NCI-H2196 treated with DMSO at 0.1 percent for 48 hours (cell line): ENCODE data around the gene PUM1.
"Not testable (repeated sequence)": the region's sequence is repeated elsewhere in the genome, so short reads cannot be mapped to it uniquely, and the experiment has no call there.

Experiments
- DNase-seq: peaks from one replicate; lab custom pipeline; 2025; ENCODE audit not compliant: unreplicated experiment; lab: John Stamatoyannopoulos, UW

The PUM1 gene

DNA sequence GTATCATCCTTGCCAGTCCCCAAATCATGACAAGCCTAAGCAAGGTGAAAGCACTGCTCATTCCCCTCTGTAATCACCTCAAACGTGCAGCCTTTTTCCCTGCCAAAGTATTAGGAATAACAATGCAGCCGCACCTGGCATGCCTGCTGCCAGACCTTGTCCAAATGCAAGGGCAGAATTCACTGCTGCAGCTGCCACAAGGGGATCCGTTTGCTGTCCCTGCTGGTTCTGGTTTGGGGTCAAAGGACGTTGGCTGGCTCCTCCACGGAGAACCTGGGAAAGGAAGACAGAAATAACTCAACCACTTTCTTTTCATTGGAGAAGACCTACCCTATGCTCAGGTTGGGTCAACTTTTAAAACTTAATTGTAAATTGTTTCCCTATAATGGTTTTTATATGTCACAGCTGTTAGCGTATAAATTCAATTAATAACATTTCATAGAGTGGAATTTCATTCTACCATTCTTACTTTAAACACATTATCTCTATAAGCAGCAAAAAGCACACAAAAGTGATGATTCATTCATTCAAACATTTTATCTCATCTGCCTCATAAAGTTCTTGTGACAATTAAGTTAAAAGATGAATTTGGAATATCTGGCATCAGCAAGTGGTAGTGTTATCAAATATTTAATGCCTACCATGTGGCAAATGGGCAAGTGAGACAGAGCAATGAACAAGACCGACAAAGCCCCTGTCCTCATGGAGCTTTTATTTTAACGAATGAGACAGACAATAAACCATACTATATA lies 97.1 kb downstream of the PUM1 start:
- DNase-seq: peak; percentile 20

DNA sequence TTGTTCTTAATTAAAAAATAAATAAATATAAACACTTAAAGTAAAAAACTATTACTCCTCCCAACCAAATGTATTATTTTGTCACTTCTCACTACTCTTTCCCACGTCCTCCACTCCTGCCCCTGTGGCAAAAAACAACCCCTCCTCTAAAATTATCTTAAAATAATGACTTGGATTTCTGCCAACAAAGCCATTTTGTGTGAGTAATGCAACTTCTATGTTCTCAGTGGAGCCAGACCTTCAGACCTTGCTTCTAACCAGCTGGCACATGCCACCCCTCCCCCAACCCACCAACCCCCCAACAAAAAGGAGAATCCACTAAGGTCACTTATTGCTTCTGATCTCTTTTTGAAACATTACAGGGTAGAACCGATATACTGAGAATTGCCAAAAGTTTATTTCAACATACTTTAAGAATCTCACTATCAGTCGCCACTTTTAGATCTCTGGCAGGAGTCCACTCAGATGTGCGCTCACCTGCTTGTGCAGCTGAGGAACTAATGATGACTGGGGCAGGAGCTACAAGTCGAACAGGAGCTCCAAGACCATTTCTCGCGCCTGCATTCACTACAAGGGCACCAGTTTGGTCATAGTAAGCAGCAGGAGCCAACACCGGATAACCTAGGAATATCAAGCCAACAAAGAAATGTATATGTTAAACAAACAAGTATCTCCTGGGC lies 98.7 kb downstream of the PUM1 start:
- no peak for DNase-seq

DNA sequence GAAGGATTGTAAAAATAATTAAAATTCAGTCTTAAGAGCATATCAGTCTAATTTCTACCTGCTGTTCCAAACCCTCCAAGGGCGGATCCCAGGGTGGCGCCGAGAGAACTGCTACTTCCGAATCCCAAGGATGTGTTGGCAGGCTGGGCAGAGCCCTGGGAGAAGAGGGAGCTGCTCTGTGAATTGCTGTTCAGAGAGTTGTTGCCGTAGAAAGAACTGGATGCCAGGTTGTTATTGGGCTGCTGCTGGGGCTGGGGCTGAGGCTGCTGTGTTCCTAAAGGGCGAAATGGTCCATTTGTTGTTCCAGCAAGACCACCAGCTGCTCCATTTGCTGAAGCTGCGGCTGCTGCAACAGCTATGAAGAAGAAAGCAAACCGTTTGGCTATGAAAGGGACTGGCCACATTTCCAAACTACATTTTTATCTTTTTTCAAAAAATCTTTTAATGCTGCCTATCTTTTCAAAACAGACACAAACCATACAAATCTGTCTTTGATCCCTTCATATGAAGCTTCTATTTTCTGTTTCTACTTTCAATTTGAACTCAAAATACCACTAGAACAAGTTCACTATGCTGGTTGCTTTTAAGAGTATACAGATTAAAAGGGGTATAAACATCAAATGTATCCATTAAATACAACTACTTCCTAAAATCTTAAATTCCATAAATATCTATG lies 99.5 kb downstream of the PUM1 start:
- no peak for DNase-seq

DNA sequence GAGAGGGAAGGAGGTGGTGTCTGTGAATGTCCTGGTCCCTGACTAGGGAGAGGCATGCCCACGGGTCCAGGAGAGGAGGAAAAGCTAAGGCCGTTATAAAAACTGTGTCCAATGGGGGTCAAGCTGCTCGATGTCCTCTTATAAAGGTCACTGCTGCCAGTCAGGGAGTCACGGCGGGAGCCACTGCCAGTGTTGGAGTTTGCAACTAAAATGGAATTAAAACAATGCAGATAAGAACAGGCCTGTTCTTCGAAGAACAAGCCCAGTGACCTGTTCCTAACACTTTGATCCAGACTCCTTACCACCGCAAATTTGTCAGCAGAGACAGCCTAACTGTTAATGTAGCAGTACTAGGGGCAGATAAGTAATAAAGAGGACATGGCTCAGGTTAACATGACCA lies 100.8 kb downstream of the PUM1 start:
- no peak for DNase-seq

DNA sequence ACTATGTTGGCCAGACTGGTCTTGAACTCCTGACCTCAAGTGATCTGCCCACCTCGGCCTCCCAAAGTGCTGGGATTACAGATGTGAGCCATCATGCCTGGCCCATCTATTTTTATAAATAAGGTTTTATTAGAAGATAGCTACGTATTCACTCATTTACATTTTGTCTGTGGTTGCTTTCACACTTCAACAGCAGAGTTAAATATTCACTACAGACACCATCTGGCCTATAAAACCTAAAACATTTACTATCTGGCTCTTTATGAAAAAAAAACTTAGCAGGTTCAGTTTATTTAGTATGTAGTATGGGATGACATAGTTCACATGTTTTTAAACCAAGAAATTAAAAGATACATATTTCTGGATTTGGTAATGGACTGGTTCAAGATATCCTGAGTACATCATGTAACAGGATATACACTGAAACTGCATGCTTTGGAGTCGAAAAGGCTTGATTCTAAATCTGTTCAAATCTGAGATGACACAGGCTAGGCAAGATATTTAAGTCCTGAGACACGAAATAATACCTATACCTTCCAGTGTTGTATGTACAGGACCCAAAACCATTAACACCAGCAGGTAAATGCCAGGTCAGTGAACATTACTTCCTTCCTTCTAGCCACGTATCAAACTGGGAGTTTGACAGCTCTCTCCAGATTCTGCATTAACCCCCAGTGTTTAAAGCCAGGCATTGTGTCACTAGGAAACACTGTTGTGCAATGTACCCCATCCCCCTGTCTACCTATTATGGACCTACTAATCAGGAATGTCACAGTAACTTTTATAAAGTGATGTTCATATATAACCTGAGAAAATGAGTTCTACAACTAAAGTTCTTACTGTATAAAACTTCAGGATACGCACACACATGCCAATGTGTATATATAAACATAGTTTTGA lies 102.7 kb downstream of the PUM1 start:
- no peak for DNase-seq

DNA sequence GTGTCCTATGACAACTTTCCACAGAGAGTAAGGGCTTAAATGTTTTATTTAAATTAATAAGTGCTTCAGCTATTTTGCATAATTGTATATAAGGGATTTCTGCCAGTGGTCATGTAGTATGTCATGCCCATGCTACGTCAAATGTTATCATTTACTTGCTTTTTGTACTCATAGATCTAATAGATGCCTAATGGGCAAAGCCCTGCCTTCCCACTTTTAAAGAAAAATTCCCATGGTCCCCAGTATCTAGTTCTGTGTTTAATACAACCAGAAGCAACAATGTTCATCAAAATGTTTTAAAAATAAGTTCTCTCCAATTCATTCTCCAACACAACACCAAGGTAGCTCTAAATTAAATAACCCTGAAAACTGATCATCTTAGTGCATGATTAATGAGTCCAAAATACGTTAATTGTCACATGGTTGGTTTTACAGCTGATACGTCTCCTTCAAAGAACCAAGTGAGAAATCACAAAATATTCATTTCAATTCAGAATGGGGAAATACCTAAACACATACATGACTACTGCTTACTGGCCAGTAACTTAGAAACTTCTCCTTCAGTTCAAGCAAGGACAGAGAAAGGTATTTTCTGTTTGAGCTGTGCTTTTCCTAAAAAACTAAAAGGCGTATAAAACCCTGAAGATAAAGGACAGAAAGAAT lies 107.8 kb downstream of the PUM1 start:
- no peak for DNase-seq

DNA sequence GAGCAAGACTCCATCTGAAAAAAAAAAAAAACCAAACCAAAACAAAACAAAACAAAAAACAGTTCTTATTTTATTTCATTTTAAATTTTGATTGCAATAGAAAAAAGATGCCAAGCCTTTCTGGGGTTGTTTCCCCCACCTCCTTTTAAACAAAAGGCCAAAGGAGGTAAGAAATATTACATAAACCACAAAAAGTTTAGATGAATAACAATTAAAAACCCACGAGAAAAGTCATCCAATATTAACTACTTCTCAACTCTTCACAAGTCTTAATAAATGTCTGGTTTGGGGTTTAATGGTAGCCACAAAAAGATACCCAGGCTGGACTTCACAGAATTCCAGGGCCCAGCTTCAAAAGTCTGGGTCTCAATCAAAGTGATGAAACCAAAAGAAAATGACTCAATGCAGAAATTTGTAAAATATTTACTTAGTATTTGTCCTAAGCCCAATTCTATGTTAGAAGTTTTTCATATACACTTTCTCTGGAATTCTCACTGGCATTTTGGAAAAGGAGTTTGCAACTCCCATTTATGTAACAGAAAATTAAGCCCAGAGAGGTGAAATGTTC lies 110.0 kb downstream of the PUM1 start:
- DNase-seq: no peak

DNA sequence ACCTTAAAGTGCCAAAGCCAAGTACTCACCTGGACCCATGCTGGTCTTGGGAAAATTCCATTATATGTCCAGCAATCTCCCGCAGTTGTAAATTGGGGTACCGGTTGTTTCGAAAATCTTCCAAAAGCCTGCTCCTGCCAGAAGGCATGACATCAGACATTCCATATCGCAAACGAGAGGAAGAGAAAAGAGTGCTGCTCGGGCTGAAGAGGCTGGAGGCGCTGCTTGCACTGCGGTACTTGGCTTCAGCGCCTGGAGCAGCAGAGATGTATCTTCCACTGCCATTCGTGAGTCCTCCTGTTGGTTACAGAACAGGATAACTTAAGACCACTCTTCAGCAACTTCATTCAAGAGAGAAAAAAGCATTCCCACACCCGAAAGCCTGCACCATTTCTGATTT lies 111.8 kb downstream of the PUM1 start:
- no peak for DNase-seq

DNA sequence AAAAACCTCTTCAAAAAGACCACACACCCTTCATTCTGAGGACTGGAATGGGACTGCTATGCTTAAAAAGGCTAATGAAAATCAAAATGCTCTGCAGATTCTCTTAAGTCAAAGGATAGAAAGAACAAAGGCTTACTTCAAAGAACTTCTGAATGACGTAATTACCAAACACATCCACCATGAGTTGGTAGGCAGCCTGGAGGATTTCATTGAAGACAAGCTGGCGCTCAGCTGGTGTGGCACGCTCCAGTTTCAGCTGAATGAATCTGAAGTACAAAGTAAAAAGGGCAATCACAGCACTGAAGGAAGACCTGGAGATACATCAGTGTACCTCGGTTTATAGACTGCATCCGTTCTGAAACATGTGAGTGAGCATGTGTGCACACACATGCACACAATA lies 113.4 kb downstream of the PUM1 start:
- DNase-seq: no peak

DNA sequence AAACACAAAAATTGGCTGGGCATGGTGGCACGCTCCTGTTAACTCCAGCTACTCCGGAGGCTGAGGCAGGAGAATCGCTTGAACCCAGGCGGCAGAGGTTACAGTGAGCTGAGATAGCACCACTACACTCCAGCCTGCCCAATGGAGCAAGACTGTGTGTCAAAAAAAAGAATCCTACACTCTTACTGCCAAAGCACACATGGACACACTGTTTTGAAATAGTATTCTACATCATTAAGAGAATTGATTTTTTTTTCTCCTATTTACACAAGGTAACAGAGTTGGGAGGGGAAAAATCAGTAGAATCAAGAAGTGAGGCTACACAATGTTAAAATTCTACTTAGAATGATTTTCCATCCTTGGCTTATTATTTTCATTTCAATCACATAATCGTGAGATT lies 114.8 kb downstream of the PUM1 start:
- DNase-seq: no peak

DNA sequence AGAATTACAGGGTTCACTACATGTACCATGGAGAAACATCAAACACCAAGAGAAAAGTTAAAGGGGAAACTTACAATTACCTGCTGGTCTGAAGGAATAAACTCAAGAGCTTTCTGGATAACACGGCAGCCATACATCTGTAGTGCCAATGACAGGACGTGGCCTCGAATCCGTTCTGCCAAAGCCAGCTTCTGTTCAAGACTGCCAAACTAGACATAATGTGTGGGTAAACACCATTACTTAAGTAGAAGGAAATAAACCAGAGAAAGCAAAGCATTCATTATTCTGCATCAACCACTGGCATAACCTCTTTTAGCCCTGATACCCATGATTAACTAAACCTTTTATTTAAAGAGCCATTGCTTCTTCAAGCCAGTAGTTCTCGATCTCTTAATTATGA lies 115.5 kb downstream of the PUM1 start:
- DNase-seq: no peak

DNA sequence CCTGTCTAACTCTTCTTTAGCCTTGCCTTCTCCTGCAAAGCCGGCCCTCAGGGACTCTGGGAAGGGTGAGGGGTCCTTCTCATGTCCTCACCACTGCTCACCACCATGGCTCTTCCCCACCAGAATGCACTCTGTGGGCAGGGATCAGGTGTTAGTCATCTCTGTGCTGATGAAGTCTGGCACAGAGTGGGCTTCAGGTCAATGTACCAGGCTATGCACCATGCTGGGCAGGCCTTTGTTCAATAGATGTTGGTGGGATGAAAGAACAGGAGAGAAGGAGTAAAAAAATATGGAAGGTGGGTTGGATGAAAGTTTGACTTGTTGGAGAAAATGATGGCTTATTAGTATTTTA lies 116.1 kb downstream of the PUM1 start:
- DNase-seq: not testable (repeated sequence)

DNA sequence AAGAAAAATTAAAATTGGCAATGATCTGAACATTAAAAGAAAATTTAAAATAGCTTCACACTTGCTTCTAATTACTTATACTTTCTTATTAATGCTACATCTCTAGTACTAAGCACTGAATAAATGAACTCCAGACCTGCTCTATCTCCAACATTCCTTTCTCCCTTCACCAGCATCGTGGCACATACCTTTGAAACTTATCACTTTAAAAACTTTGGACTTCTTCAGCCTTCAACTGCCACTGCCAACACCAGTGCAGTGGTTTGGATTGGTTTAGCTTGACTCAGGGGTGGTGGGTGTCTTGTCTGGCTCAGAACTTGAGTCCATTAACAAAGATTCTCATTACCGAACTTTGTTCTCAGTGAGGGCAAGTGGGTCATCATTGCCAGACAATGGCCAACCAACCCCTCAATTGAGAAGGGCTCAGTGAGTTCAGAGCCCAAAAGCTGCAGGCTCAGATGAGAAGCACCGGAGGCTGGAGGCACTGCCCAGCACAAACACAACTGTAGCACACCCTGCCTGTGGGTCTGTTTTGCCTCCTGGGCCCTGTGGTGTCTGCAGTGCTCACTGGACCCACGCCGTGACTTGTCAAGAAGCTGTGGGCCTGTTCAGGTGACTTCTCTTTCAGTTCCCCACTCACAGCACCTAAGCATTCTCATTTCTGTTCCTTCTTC lies 116.6 kb downstream of the PUM1 start:
- DNase-seq: not testable (repeated sequence)

DNA sequence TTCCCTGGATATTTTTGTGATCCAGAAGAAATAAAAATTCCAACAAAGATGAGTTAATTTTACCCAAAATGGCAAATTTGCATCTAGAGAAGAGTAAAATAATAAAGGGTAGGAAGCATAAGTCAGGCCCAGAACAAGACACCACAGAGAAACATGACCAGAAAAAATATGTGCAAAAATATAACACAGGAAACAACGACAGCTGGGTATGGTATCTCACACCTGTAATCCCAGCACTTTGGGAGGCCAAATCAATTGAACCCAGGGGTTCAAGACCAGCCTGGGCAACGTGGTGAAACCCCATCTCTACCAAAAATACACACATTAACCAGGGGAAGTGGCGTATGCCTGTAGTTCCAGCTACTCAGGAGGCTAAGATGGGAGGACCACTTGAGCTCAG lies 117.2 kb downstream of the PUM1 start:
- DNase-seq: no peak

DNA sequence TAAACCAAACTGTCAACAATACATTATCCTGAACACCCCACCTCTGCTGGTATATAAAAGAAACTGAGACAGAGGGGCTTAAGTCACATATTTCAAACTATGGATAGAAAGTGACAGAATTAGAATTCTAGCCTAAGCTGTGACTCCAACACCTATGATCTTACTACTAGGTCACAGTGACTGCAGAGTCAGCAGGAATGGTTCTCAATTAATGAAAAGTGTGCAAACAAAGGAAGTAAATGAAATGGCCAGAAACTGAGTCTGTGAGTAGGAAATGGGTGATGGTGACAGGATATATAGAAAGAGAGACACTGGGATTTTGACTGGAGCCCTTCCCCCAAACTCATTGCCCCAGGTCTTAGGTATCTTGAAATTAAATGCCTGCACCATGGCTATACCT lies 118.3 kb downstream of the PUM1 start:
- DNase-seq: no peak

DNA sequence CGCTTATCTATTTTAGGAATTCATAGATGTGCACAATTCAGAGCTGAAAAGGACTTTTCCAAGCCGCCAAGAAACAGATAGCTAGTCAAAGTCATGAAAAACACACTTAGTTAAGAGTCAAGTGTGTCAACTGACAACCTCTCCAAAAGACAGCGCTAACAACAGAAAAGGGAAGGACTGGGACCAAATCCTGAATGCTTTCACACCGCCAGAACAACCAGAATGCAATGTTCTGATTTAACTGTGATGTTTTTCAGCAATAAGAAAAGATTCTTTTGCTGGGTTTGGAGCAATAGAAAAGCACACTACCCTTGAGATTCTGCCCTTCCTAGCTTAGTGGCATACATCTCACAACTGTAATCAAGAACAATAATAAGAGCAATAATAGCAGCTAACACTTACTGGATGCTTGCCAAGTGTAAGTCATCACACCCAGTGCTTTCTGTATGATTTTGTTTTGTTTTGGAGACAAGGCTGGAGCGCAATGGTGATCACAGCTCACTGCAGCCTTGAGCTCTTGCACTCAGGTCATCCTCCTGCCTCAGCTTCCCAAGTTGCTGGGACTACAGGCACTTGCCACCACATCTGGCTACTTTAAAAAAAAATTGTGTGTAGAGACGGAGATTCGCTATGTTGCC lies 123.1 kb downstream of the PUM1 start:
- DNase-seq: no peak

DNA sequence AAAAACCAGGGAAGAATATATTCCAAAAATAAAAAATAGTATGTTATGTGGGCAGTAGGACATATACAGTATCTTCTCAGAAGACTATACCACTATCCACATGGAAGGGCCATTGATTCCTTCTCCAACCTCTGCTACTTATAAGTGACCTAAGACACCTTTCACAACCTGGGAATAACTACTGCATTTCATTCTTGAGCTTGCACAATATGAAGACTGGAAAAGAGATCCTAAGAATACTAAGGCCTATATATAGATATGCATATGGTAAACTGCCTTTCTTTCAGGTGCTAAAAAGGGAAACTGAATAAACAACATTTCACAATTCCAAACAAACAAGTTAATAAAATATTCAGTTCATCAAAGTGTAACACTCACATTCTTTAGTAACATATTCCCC lies 125.0 kb downstream of the PUM1 start:
- no peak for DNase-seq

DNA sequence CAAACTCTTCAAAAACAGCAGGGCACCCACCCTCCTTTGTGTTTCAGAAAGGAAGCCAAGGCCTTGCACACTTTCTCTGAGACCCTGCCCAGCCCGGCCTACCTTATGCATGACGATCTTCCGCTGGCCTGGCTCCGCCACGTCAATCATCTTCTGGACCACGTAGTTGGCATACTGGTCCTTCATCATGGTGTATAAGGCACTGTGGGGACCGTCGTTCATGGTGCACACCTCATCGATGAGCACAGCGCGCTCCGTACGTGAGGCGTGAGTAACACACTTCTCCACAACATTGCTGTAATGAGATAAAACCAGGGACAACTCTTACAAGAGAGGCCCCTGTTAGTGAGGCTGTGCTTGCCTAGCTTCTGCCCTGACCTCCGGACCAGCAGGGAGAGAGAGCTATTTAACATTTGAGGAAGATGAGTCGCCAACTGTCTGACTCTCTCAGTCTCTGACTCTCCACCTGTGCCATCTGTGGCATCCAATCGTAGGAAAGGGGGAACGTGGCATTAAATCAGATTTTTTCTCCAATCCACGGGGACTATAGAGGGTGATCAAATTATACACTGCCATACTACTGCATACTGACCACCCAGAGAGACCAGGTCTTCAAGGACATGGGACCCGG lies 128.9 kb downstream of the PUM1 start:
- no peak for DNase-seq

DNA sequence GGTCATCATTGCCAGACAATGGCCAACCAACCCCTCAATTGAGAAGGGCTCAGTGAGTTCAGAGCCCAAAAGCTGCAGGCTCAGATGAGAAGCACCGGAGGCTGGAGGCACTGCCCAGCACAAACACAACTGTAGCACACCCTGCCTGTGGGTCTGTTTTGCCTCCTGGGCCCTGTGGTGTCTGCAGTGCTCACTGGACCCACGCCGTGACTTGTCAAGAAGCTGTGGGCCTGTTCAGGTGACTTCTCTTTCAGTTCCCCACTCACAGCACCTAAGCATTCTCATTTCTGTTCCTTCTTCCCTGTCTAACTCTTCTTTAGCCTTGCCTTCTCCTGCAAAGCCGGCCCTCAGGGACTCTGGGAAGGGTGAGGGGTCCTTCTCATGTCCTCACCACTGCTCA lies 129.8 kb downstream of the PUM1 start:
- not testable (repeated sequence) for DNase-seq
